Measurements from ENCODE around the gene CDK11A. TPM values are rescaled to one million over a fixed set of nuclear protein-coding genes. Genes with fewer than 3 reads are reported as not detected.

CDK11A gene
- total and polyA plus RNA-seq, 2 experiments from 2014 or later, result 5.1 to 20.0 TPM

DNA sequence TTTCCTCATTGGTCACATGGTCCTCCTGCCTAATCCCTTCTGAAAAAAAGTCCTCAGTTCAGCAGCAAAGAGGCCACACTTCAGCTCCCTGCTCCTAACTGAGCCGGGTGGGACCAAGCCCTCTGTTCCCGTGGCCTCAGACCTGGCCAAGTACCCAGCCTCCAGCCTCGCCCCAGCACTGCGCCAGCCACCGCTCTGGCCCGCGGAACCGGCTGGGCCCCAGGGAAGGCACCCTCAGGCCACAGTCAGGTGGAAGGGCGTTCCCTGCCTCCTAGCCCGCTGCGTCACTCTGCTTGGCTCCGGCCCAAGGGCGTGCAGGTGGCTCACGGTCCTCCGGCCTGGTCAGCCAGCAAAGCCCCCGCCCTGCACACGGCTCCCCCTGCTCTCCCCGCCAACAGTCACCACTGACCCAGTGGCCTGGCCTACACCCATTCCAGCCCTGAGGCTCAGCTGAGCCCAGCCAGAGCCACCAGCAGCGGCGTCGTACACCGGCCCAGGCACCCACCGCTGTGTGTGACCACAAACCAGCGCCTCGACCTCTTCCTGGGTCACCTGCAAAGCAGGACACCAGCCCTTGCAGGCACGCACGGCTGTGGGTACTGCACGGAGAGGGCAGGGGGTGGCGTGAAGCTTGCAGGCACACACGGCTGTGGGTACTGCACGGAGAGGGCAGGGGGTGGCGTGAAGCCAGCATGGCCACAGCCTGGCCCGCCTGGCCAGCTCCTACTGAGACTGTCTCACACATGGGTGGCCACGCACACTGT lies 34.7 kb upstream of the CDK11A start:
- no peak overlapping the region for H3K27ac ChIP-seq
- no peak for DNase-seq
- H3K4me3 ChIP-seq, result no peak overlapping the region
- no peaks in the 10 kb centered on the region for H3K36me3 ChIP-seq (ENCODE audit: low read depth)
- H3K79me2 ChIP-seq (ENCODE audit: insufficient read depth), result peaks cover 62% of the 10 kb centered on the region
- no peaks in the 10 kb centered on the region for H3K9me3 ChIP-seq (ENCODE audit: low read depth)
- no peak overlapping the region for H2AFZ ChIP-seq
- H3K9me2 ChIP-seq (ENCODE audit: insufficient read depth), result no peaks in the 10 kb centered on the region
- TF ChIP-seq EZH2phosphoT487 (IDR thresholded peaks at IDR 0.05; ENCODE audit: insufficient read depth, low read depth), result no peak
- TF ChIP-seq EZH2 (IDR thresholded peaks at IDR 0.05; ENCODE audit: insufficient read depth, poor library complexity, severe bottlenecking), result no peak
- 88% methylated on average over 31 to 32 of the region's 34 CpGs for WGBS, 2 experiments (ENCODE audit: low coverage in 1 of 2, low lambda C conversion rate in 2 of 2, missing lambda C conversion rate in 2 of 2)
- in situ Hi-C loops (cut with MboI), result no loop called here
- no peaks in the 10 kb centered on the region for H3F3A ChIP-seq (ENCODE audit: insufficient read depth)
- no peaks in the 10 kb centered on the region for H3K27me3 ChIP-seq (replicated peaks; ENCODE audit: insufficient read depth)
- no peaks in the 10 kb centered on the region for H4K20me1 ChIP-seq (ENCODE audit: insufficient read depth)
- H3K9ac ChIP-seq, result no peak overlapping the region
- H3K4me1 ChIP-seq (ENCODE audit: insufficient read depth), result no peaks in the 10 kb centered on the region
- H3K4me2 ChIP-seq (ENCODE audit: unreplicated experiment), result no peak overlapping the region

DNA sequence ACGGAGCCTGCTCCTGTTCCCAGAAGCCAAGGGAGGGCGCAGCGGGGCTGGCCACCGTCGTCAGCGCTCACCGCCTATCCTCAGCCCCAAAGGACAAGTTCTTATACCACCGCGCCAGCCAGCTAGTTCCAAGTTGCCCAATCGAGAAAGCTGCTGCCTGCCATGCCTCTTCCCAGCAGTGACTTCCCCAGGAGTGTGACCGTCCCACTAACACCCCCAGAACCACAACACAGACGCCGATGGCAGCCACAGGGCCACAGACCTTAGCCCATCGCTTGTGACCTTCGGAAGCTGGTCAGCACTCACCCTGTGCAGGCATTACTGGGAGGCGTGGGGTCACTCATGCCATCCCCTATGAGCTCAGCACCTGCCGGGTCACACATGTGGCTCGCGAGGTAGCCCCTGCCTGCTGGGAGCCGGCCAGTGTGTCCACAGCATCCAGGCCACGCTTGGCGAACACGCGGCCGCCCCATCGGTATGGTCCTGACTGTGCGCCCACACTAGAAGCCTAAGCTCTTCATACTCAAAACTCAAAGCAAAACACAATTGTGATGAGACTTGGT lies 34.0 kb upstream of the CDK11A start:
- no peaks in the 10 kb centered on the region for H3F3A ChIP-seq (ENCODE audit: insufficient read depth)
- H3K36me3 ChIP-seq (ENCODE audit: low read depth), result no peaks in the 10 kb centered on the region
- H4K20me1 ChIP-seq (ENCODE audit: insufficient read depth), result no peaks in the 10 kb centered on the region
- no peaks in the 10 kb centered on the region for H3K4me1 ChIP-seq (ENCODE audit: insufficient read depth)
- no peak for DNase-seq
- no peaks in the 10 kb centered on the region for H3K9me2 ChIP-seq (ENCODE audit: insufficient read depth)
- in situ Hi-C loops (cut with MboI), result no loop called here
- WGBS, 2 experiments (ENCODE audit: low coverage in 1 of 2, low lambda C conversion rate in 2 of 2, missing lambda C conversion rate in 2 of 2), result 94 to 95% methylated on average over 26 to 27 of the region's 27 CpGs
- H3K9me3 ChIP-seq (ENCODE audit: low read depth), result no peaks in the 10 kb centered on the region
- no peak overlapping the region for H2AFZ ChIP-seq
- no peaks in the 10 kb centered on the region for H3K27me3 ChIP-seq (replicated peaks; ENCODE audit: insufficient read depth)
- no peak overlapping the region for H3K9ac ChIP-seq
- H3K79me2 ChIP-seq (ENCODE audit: insufficient read depth), result peaks cover 55% of the 10 kb centered on the region
- no peak overlapping the region for H3K27ac ChIP-seq
- TF ChIP-seq EZH2 (IDR thresholded peaks at IDR 0.05; ENCODE audit: insufficient read depth, poor library complexity, severe bottlenecking), result no peak
- no peak for TF ChIP-seq EZH2phosphoT487 (IDR thresholded peaks at IDR 0.05; ENCODE audit: insufficient read depth, low read depth)
- H3K4me3 ChIP-seq, result no peak overlapping the region
- no peak overlapping the region for H3K4me2 ChIP-seq (ENCODE audit: unreplicated experiment)

DNA sequence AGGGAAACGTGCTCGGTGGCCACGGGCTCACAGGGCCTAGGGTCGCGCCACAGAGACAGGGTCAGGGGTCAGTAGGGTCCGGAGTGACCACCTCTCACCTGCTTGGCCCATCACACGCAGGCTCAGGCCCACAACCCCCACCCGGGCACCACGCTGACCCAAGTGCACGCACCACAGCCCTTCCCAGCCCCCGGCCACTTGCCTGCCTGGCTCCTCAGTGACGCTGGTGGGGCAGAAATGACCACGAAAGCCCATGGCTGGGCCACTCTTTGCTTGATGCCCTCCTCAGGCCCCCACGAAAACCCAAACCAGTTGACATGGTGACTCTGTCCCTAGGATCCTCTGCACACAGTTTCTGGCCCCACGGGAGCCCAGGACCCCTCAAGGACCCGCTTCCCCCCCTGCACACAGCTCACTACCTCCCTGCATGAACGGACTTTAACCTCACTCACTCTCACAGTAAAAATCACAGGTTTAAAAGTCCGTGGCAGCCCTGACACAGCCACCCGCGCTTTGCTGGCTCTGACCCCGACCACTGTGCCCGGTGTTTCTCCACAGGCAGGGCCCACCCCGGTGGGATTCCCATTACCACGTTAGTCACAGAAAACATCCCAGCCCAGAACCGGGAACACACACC lies 33.4 kb upstream of the CDK11A start:
- no peak overlapping the region for H3K9ac ChIP-seq
- no peak overlapping the region for H3K4me3 ChIP-seq
- H3K36me3 ChIP-seq (ENCODE audit: low read depth), result no peaks in the 10 kb centered on the region
- no peak for DNase-seq
- no peaks in the 10 kb centered on the region for H3K9me2 ChIP-seq (ENCODE audit: insufficient read depth)
- H3K4me1 ChIP-seq (ENCODE audit: insufficient read depth), result no peaks in the 10 kb centered on the region
- TF ChIP-seq EZH2phosphoT487 (IDR thresholded peaks at IDR 0.05; ENCODE audit: insufficient read depth, low read depth) (no peak), EZH2 (IDR thresholded peaks at IDR 0.05; ENCODE audit: insufficient read depth, poor library complexity, severe bottlenecking) (no peak)
- no peaks in the 10 kb centered on the region for H3K9me3 ChIP-seq (ENCODE audit: low read depth)
- no peaks in the 10 kb centered on the region for H3K27me3 ChIP-seq (replicated peaks; ENCODE audit: insufficient read depth)
- H3K79me2 ChIP-seq (ENCODE audit: insufficient read depth), result peaks cover 49% of the 10 kb centered on the region
- no peaks in the 10 kb centered on the region for H3F3A ChIP-seq (ENCODE audit: insufficient read depth)
- no peaks in the 10 kb centered on the region for H4K20me1 ChIP-seq (ENCODE audit: insufficient read depth)
- no peak overlapping the region for H3K27ac ChIP-seq
- H2AFZ ChIP-seq, result no peak overlapping the region
- WGBS, 2 experiments (ENCODE audit: low coverage in 1 of 2, low lambda C conversion rate in 2 of 2, missing lambda C conversion rate in 2 of 2), result 91% methylated on average over 24 to 25 of the region's 25 CpGs
- in situ Hi-C loops (cut with MboI), result no loop called here
- no peak overlapping the region for H3K4me2 ChIP-seq (ENCODE audit: unreplicated experiment)

DNA sequence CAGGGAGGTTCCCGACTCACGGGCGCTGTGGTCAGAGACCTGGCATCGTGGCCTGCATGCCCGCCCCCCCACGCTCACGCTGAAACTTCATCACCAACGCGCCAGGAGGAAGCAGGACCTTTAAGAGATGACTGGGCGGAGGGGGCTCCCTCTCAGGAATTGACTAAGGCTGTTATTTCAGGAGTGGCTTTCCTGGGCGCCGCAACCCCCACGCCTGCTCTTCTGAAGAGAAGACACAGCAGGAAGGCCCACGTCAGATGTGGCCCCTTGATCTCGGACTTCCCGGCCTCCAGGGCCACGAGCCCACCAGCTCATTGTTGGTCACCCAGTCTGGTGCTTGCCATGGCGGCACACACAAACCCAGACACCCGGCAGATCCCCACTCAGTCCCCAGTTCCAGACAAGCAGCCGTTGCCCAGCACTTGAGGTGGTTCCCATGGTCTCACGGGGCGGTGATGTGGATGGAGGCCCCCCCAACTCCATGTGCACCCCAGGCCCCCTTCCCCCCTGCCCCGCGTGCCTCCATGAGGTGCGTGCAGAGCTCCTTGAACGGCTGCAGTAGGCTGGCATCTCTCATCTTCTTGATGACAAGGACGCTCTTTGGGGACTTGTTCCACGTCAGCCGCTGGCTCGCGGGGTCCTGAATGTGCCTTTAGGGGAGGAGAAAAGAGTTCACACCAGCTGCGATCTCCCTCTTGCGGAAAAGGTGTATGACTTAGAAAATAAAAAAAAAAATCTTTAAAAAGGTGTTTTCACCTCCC lies 32.7 kb upstream of the CDK11A start:
- WGBS, 2 experiments (ENCODE audit: low coverage in 1 of 2, low lambda C conversion rate in 2 of 2, missing lambda C conversion rate in 2 of 2), result 87 to 90% methylated on average over 29 to 33 of the region's 33 CpGs
- Histone ChIP-seq H3K9ac (no peak overlapping the region), H4K20me1 (ENCODE audit: insufficient read depth) (no peaks in the 10 kb centered on the region), H3K27ac (no peak overlapping the region), H2AFZ (no peak overlapping the region), H3K36me3 (ENCODE audit: low read depth) (no peaks in the 10 kb centered on the region), H3K4me2 (ENCODE audit: unreplicated experiment) (no peak overlapping the region), H3K27me3 (replicated peaks; ENCODE audit: insufficient read depth) (no peaks in the 10 kb centered on the region), H3K4me3 (no peak overlapping the region), H3K9me2 (ENCODE audit: insufficient read depth) (no peaks in the 10 kb centered on the region), H3K4me1 (ENCODE audit: insufficient read depth) (no peaks in the 10 kb centered on the region), H3K79me2 (ENCODE audit: insufficient read depth) (peaks cover 42% of the 10 kb centered on the region), H3K9me3 (ENCODE audit: low read depth) (no peaks in the 10 kb centered on the region), H3F3A (ENCODE audit: insufficient read depth) (no peaks in the 10 kb centered on the region)
- no peak for DNase-seq
- TF ChIP-seq EZH2 (IDR thresholded peaks at IDR 0.05; ENCODE audit: insufficient read depth, poor library complexity, severe bottlenecking) (no peak), EZH2phosphoT487 (IDR thresholded peaks at IDR 0.05; ENCODE audit: insufficient read depth, low read depth) (no peak)
- in situ Hi-C loops (cut with MboI), result no loop called here
